Activated effector memory CD4-positive, alpha-beta T cell treated with Interleukin-2 at 50 U/mL for 16 hours (primary cell): ENCODE measurements around the gene ARFGAP1.
"Not testable (repeated sequence)": the region's sequence is repeated elsewhere in the genome, so short reads cannot be mapped to it uniquely, and the experiment has no call there.

ENCODE experiments used
- DNase-seq: peaks from one replicate; pipeline ENCODE4 v3.0.0-alpha.2; 2020

Gene ARFGAP1

GRCh38 chr20:63322146-63322932, 49.7 kb downstream of the ARFGAP1 start:
- DNase-seq: no peak

DNA sequence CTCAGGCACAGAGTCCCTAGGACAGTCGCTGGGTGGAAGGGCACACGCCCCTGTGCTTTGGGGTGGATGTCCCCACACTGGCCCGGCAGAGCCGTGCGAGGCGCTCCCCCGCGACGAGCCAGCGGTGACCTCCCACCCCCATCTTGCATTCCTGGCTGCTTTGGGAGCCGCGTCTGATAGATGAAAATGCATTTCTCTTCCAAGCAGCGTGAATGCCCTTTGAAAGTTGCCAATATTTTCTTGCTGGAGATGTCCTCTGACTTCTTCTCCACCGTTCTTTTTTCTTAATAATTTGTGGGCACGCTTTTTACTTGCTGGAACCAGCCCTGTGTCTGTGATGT, 50.3 kb downstream of the ARFGAP1 start:
- no peak for DNase-seq

DNA sequence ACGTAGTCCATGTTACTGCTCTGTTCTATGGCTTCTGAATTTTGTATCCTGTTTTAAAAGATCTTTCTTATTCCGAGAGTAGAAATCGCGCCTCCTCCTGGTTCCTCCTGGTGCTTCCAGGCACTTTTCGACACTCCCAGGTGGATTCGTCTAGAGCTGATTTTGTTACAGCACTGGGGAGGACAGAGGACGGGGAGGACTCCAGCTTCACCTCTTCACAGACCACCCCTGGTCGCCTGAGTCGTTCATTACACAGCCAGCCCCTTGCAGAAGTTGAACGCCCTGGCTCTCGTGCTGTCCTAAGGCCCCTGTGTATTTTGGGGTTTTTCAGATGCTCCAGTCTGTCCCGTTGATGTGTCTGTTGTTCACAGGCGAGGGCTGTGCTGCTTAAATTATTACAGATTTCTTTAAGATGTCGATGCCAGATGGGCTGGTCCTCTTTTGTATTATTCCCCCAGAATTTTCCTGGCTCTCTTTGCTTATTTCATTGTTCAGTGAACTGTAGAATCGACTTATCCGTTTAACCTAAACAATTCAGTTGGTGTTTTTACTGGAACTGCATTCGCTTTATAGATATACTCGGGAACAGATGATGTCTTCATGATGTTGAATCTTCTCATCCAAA, 50.9 kb downstream of the ARFGAP1 start:
- no peak for DNase-seq

- DNase-seq: no peak
Observed at GRCh38 chr20:63325021-63325471, 52.4 kb downstream of the ARFGAP1 start.

DNA sequence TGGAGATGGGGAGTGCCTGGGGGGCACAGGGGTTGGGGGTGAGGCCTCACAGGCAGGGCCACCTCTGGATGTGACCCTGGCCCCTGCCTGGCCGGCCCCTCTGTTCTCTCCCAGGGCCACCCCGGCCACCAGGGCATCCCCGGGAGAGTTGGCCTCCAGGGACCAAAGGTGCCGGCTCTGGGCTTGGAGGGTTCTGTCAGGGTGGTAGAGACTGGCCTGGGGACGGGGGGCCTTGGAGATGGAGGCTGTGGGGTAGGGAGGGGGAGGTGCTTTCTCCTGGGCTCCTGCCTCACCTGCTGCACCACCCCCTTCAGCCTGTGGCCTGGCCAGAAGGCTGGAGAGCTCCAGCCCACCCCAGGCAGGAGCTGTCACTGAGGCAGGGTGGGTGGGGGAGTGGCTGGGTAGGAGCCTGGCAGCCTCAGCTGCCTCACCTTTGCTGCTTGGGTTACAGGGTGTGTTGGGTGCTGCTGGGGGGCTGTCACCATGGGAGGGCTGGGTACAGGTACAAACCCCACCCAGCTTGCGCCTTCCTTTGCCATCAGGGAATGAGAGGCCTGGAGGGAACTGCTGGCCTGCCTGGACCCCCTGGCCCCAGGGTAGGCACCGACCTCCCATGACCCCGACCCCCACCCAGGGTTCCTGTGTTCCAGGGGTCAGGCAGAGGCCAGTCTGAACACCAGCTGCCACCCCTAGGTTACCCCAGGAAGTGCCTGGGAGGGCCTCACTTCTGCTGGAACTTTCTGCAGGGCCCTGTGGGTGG, 53.1 kb downstream of the ARFGAP1 start:
- no peak for DNase-seq

GRCh38 chr20:63326314-63327230, 54.0 kb downstream of the ARFGAP1 start:
- DNase-seq: no peak

DNA sequence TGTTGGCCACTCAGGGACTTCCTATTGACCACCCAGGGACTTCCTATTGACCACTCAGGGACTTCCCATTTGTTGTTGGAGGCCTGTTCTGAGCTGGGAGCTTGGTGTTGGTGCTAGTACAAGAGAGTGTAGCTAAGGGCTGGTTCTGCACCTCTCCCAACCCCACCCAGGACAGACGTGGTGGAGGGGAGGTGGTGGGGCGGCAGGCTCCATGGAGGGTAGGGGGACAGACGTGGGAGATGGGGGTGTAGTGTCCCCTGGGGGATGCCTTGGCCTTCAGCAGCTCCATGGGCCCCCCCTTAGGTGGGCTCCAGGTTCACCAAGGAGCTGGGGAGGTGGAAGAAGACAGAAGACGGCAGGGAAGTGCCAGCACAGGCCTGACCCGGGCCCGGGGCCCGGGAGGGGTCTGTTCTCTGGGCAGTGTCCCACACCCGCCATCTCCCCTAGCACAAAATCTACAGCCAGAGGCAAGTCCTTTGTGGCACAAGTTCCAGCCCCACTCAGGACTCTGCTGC, 54.7 kb downstream of the ARFGAP1 start:
- no peak for DNase-seq

DNA sequence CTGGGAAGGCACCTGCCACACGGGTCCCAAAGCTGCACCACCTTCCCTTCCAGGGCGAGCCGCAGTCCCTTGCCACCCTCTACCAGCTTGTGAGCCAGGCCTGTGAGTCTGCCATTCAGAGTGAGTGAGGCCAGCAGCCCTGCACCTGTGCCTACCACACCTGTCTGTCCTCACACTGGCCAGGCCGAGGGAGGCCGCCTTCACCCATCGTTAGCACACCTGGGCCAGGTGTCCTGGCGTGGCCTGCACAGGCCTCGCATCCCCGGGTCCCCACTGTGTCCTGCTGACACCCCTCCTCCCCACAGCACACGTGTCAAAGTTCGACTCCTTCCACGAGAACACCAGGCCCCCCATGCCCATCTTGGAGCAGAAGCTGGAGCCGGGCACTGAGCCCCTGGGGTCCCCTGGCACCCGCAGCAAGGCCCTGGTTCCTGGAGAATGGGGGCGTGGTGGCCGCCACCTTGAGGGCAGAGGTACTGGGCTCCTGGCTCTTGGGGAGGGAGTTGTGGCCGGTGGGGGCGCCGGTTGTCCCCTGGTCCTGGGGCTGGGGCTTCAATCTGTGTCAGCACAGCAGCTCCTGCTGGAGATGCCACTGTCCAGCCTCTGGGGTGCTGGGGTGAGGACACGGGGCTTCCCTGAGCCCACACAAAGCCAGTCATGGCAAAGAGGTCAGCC, 55.5 kb downstream of the ARFGAP1 start:
- DNase-seq: no peak

DNA sequence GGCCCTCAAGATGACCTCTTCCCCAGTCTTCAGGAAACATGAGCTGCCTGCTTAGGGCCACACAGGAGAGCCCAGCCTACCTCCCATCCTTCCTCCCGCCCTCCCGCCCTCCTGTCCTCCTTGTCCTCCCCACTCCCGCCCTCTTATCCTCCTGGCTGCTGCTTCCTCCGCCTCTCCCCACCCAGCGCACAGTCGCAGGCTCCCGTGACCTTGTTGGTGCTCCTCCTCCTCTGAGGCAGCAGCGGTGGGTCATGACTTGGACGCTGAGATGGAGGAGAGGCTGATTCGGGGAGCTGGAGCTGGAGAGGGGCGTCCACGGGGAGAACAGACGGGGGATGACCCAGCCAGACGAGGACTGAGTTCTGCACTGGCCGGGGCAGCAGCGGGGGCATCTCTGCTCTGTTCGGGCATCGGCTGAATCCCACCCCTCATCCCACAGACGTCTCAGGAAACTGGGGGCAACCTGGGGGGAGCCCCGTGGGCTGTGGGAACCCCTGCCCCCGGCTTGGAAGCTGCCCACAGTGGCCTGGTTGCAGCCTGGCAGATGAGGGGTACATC, 56.2 kb downstream of the ARFGAP1 start:
- no peak for DNase-seq

DNA sequence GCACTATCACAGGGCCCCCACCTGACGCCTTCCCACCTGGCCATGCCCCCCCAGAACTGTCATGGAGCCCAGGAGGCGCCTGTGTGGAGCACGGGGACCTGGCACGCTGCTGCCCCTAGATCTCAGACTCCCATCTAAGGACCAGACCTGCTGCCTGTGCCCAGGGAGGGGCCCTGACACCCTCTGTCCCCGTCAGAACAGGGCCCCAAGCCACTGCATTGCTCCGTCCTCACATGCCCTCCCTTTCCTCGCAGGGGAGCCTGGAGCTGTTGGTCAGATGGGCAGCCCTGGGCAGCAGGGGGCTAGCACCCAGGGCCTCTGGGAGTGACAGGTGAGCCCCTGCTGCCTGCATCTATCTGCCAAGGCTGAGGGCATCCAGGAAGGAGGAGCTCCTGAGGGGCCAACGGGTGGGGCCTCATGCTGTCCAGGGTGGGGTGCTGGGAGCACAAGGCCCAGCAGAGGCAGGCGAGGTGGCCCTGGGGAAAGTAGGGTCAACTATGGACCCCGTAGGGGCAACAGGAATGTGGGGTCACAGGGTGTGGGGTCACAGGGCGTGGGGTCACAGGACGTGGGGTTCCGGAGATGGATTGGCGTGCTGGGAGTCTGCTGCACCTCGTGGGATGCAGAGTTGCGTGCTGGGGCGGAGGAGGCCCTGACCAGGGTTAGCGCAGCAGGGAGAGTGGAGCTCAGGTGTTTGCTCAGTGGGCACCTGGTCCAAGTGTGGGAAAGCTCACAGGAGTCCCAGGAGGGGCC, 56.9 kb downstream of the ARFGAP1 start:
- DNase-seq: no peak

GRCh38 chr20:63330084-63330760, 57.6 kb downstream of the ARFGAP1 start:
- no peak for DNase-seq

DNA sequence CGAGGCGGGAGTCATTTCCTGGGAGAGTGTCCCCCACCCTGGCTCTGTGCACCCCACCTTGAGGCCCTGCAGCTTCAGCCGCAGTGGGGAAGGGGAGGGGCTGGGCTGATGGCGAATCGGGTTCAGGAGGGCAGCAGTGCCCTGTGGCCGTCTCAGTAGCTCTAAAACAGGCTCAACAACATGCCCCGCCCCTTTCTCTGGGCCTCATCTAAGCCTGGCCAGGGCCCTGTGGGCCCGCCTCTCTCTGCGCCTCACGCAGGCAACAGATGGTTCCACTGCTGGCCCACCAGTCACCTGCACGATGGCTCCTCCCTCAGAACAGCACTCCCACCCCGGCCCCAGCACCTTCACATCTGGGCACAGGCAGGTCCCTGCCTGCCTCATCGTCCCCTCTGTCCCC, 58.3 kb downstream of the ARFGAP1 start:
- no peak for DNase-seq

GRCh38 chr20:63331741-63332400, 59.3 kb downstream of the ARFGAP1 start:
- DNase-seq: no peak

- no peak for DNase-seq
Observed at GRCh38 chr20:63332488-63333240, 60.1 kb downstream of the ARFGAP1 start.

DNA sequence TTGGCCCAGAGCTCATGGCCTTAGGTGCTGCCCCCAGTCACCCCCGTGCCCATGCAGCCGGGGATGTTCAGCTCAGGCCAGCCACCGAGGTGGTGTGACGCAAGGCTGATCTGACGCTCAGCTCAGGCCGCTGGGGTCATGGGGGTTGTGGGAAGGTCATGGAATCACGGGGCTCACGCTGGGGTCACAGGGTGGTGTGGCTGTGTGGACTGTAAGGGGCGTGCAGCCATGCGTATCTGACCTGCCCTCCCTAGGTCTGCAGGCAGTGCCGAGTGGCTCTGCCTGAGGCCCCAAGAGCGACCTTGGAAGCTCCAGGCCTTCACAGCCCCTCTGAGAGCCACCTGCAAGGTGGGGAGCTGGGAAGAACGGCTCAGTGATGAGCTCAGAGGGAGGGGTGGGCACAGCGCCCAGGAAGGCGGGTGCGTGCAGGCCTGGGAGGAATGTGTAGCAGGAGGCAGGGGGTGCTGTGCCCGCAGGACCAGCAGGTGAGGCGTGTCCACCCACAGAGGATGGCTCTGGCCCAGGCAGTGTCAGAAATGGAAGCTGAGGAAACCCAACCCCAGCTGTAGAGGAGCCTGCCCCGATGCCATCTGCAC, 60.7 kb downstream of the ARFGAP1 start:
- DNase-seq: no peak

- no peak for DNase-seq
Observed at GRCh38 chr20:63334356-63334755, 61.7 kb downstream of the ARFGAP1 start.

- not testable (repeated sequence) for DNase-seq
Observed at GRCh38 chr20:63335060-63335459, 62.4 kb downstream of the ARFGAP1 start.

DNA sequence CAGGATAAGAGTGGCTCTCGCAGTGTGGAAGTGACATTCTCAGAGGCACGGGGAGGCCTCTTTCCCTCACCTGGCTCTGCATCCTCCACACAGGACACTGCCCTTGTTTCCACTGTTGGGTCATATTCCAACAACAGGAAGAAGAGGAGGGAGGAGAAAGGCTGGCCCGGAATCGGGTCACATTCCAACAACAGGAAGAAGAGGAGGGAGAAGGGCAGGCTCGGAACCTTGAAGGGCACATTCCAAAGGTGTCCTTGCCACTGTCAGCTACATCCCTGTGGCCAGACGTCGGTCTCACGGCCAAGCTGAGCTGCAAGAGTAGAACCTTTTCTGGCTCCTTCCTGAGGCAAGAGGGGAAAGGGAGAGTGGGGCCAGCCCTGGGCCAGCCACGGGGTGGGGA, 63.1 kb downstream of the ARFGAP1 start:
- no peak for DNase-seq
